ENCODE data around the gene COG3. TPM values are rescaled to one million over a fixed set of nuclear protein-coding genes. Genes with fewer than 3 reads are reported as not detected.

The COG3 gene
- total RNA-seq, 2 donors from 2014 or later, result 20.3 to 36.3 TPM

- Histone ChIP-seq H3K4me1 (ENCODE audit: control insufficient read depth in 1 of 2, low read depth in 2 of 2) (no peaks in the 10 kb centered on the region), H3K27me3 (replicated peaks; ENCODE audit: insufficient read depth) (no peaks in the 10 kb centered on the region), H3K36me3 (no peaks in the 10 kb centered on the region), H3K27ac (no peak overlapping the region), H3K9me3 (no peaks in the 10 kb centered on the region), H3K4me3 (no peak overlapping the region)
- ATAC-seq (ENCODE audit: insufficient number of reproducible peaks, low FRiP score, low read depth) (no peak), DNase-seq (ENCODE audit: low spot score) (no peak)
- no peak for TF ChIP-seq CTCF (IDR thresholded peaks at IDR 0.05)
These were observed 15.7 kb upstream of the COG3 start for GRCh38 chr13:45448965-45449559.

- ATAC-seq (ENCODE audit: insufficient number of reproducible peaks, low FRiP score, low read depth) (no peak), DNase-seq (ENCODE audit: low spot score) (no peak)
- Histone ChIP-seq H3K4me3 (no peak overlapping the region), H3K27me3 (replicated peaks; ENCODE audit: insufficient read depth) (no peaks in the 10 kb centered on the region), H3K36me3 (no peaks in the 10 kb centered on the region), H3K9me3 (no peaks in the 10 kb centered on the region), H3K4me1 (ENCODE audit: control insufficient read depth in 1 of 2, low read depth in 2 of 2) (no peaks in the 10 kb centered on the region), H3K27ac (no peak overlapping the region)
- TF ChIP-seq CTCF (IDR thresholded peaks at IDR 0.05), result no peak
These were observed 13.5 kb upstream of the COG3 start for GRCh38 chr13:45451282-45451681.

DNA sequence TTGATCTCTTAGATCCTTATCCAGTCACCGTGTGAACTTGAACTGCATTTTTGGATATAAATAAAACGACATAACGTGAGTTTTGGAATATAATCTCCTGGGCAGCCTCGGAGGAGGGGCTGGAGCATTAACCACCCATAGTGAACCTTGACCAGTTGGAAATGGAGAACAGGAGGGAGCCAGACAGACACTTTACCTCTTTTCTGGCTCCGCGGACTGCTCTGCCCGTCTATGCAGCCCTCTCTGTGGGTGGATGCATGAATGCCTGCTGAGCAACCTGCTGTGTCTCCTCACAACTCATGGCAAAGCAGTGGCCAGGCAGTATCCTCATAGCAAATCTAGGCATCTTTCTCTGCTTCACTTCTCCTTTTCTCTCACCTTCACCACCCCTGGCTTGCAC lies 10.5 kb upstream of the COG3 start:
- DNase-seq (ENCODE audit: low spot score) (no peak), ATAC-seq (ENCODE audit: insufficient number of reproducible peaks, low FRiP score, low read depth) (no peak)
- Histone ChIP-seq H3K4me3 (no peak overlapping the region), H3K27ac (no peak overlapping the region), H3K36me3 (no peaks in the 10 kb centered on the region), H3K4me1 (ENCODE audit: control insufficient read depth in 1 of 2, low read depth in 2 of 2) (no peaks in the 10 kb centered on the region), H3K27me3 (replicated peaks; ENCODE audit: insufficient read depth) (no peaks in the 10 kb centered on the region), H3K9me3 (no peaks in the 10 kb centered on the region)
- no peak for TF ChIP-seq CTCF (IDR thresholded peaks at IDR 0.05)

DNA sequence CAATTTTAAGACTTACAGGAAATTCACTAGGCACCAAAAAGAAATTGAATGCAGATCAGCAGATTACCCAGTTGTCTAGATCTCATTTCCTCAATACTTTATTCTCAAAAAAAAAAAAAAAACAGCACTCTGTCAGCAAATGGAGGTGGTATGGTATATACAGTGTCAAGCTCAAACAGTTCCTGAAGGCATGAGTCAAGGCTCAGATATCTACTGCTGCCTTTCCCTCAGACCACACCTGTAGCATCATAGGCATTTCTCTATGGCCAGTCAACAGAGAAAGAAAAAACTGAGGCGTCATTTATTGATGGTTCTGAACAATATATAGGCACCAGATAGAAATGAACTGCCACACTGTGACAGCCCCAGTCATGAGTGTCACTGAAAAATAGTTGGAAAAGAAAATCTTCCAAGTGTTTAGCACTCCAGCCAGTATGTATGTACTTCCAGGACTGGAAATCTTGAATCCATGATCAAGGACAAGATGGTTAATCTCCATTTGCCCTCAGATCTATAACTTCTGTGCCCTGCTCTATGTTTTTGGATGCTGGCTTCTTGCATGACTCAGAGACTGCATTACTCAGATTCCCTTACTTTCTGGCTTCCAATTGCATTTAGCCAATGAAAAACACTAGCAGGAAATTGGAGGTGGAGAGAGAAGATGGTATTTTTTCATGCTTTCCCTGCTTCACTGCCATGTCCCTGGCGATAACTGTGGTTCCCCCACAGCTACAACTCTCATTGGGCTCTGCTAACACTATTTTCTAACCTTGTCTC lies 8.4 kb upstream of the COG3 start:
- DNase-seq (ENCODE audit: low spot score), result no peak
- no peak for ATAC-seq (ENCODE audit: insufficient number of reproducible peaks, low FRiP score, low read depth)
- TF ChIP-seq CTCF (IDR thresholded peaks at IDR 0.05), result no peak
- H3K4me3 ChIP-seq, result no peak overlapping the region
- no peaks in the 10 kb centered on the region for H3K36me3 ChIP-seq
- H3K9me3 ChIP-seq, result no peaks in the 10 kb centered on the region
- H3K4me1 ChIP-seq (ENCODE audit: control insufficient read depth in 1 of 2, low read depth in 2 of 2), result no peaks in the 10 kb centered on the region
- H3K27me3 ChIP-seq (replicated peaks; ENCODE audit: insufficient read depth), result no peaks in the 10 kb centered on the region
- no peak overlapping the region for H3K27ac ChIP-seq

DNA sequence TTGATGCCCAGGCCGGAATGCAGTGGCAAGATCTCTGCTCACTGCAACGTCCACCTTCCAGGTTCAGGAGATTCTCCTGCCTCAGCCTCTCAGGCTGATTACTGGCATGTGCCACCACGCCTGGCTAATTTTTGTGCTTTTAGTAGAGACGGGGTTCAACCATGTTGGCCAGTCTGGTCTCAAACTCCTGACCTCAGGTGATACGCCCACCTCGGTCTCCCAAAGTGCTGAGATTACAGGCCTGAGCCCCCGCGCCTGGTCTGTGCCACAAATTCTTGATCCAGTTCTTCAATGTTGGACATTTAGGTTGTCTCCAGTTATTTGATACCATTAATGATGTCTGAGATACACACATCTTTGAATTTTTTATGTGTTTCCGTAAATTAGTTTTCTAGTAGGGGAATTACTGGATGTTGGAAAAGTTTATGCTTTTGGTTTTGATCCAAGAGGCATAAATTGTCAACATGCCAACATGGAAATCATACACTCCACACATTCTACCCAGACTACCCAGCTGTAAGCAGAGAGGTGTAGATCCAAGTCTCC lies 525 bp upstream of the COG3 start:
- no peaks in the 10 kb centered on the region for H3K9me3 ChIP-seq
- H3K27ac ChIP-seq, result peak overlapping the region; percentile 87 to 97
- peaks cover 15 to 35% of the 10 kb centered on the region in 2 donors for H3K4me1 ChIP-seq (ENCODE audit: control insufficient read depth in 1 of 2, low read depth in 2 of 2)
- no peak for DNase-seq (ENCODE audit: low spot score)
- no peak for ATAC-seq (ENCODE audit: insufficient number of reproducible peaks, low FRiP score, low read depth)
- TF ChIP-seq CTCF (IDR thresholded peaks at IDR 0.05), result peak; percentile 38
- peak overlapping the region; percentile 77 for H3K4me3 ChIP-seq
- H3K36me3 ChIP-seq, result no peaks in the 10 kb centered on the region
- H3K27me3 ChIP-seq (replicated peaks; ENCODE audit: insufficient read depth), result no peaks in the 10 kb centered on the region

Measured in thoracic aorta (tissue), 2 donors.